Mucosa of gallbladder (tissue), 1 donor: ENCODE measurements around the gene LCT. TPM values are rescaled to one million over a fixed set of nuclear protein-coding genes. Genes with fewer than 3 reads are reported as not detected.
A peak's percentile ranks its signal among the peaks of the same experiment; 100 is the strongest.
"Not testable (repeated sequence)": the region's sequence is repeated elsewhere in the genome, so short reads cannot be mapped to it uniquely, and the experiment has no call there.

ENCODE experiments used
- DNase-seq: peaks from one replicate; pipeline ENCODE4 v3.0.0-alpha.2; 2020; ENCODE audit warnings: low spot score
- total RNA-seq: library from RNA; stranded (reverse); gene quantifications from one replicate; pipeline ENCODE4 v1.2.1, GENCODE V29; 2021
- donor health status: DM: no; HTN: no; CAD: no.

LCT gene
- total RNA-seq, 1 donor from 2014 or later = not detected

DNA sequence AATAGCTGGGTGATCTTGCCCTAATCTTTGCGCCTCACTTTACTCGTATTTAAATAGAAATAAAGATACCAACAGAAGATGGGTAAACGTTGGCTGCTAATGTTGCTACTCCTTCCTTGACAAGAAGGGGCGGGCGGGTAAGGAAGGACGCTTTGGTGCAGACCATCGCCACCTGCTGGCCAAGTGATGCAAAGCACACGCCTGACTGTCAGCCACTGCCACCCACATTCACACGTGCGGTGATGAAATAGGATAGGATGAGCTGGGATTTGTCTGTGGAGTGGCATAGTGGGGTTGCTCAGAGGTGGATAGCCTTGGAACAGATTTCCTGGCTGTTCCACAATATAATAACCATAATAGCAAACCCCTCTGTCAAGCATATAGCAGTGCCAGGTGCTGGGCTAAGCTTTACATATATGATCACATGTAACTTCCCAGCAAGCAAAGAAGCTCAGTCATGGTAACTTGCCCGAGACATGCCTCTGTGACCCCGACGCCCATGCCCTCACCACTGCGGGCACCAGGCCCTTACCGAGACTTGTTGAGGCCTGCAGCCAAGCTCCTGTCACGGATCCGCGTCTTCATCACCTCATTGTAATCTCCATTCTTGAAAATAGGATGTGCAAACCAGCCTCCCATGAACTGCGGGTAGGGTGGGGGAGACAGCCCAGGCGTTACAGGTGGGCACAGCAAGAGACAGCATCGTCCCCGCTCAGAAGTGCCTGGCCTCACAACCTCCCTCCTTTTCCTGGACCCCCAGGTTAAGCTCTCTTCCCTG lies 39.3 kb downstream of the LCT start:
- peak; percentile 64 for DNase-seq

DNA sequence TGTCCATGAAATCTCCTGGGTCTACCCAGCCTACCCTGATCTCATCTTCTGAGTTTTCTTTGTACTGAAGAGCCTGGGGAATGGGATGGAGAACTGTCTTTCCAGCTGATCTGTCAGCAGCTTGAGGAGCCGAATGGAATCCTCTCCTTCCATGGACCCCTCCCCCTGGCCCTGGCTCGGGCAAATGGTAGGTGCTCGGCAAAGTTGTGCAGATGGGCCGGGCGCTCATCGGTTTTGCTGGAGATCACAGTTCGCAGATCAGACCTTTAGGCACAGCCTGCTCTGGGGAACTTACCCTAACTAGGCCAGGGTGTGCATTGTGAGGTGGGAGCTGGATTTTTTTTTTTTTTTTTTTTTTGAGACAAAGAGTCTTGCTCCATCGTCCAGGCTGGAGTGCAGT lies 40.4 kb downstream of the LCT start:
- DNase-seq = no peak

DNA sequence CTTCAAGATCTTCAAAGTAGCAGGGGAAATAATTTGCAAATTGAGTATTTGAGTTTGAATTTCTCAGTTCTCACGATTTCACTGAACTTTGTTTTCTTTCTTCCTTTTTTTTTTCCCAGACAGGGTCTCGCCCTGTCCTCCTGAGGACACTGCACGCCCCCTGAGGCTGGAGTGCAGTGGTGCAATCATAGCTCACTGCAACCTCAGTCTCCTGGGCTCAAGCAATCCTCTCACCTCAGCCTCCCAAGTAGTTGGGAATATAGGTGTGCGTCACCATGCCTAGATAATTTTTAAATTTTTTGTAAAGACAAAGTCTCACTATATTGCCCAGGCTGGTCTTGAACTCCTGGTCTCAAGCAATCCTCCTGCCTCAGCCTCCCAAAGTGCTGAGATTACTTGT lies 41.3 kb downstream of the LCT start:
- not testable (repeated sequence) for DNase-seq

DNA sequence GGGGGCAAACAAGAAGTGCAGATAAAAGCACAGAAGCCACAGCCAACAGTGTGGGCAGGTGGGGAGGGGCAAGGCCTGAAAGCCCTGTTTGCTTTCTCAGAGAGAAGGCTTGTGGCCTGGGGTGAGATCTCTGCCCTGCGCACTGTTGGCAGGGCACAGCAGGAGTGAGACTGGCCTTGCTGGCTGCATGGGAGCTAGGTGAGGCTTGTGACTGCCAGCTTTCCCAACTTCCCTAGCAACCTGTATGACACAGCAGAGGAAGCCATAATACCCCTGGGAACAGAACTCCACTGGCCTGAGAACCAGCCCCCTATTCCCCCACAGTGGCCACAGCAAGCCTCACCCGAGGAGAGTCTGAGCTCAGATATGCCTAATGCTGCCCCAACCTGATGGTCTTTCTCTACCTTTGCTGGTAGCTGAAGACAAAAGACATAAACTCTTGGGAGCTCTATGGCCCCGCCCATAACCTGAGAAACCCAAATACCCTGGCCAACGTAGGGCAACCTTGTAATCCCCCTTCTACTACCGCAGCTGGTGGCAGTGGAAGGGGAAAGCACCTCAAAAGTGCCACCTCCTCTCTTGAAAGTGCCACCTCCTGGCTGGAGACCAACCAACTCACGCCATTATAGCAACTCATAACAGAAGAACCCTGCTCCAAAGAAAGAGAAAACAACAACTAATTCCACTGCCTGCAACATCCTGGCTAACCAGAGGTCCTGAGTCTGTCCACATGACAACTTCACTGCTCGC lies 44.4 kb downstream of the LCT start:
- no peak for DNase-seq

DNA sequence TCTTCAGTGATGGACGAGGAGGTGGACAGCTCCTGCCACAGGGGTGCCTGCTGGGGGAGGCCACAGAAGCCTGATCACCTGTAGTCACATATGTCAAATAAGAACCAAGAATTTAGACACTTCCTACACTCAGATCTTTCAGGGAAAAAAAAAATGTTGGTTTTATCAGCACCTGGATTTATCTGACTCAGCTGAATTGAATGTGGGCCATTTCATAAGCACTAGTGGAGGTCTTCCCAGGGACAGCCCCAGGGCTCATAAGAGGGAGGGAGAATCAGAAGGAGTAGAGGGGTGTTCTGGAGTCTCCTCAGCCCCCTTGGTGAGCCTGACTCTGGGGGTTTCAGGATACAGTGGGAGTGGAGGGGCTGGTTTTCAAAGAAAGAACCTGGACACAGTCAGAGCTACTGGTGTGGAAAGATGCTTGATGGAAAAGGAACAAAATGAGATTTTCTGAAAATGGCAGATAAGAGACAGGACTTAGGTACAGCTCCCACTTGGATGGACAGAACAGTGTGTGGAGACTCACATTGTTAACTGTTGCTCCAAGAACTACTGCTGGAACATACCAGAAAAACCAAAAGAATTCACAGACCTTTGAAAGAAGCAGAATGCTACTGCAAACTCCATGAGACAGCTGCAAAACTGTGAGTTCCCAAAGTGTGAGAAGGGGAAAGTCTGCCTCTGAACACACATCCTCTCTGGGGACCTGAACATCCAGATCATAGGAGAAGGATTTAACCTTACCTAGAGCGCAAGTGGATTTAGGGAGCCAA lies 45.4 kb downstream of the LCT start:
- no peak for DNase-seq

DNA sequence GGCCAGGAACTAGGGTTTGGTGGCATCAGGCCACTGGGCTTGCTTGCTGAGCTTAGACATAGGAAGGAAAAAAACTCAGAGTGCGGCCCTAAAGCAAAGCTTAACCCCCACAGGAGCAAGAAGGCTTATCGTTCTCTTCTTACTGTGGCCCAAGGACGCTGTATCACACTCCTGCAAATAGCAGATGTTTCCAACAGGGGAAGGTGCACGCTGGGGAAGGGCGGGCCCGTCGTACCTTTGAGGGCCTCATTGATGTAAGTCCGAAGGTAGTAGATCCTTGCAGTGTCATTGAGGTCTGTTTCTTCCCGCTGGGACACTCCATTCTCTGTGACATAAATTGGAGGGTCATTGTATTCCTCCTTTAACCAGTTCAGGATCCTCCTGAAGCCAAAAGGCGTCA lies 46.6 kb downstream of the LCT start:
- no peak for DNase-seq

DNA sequence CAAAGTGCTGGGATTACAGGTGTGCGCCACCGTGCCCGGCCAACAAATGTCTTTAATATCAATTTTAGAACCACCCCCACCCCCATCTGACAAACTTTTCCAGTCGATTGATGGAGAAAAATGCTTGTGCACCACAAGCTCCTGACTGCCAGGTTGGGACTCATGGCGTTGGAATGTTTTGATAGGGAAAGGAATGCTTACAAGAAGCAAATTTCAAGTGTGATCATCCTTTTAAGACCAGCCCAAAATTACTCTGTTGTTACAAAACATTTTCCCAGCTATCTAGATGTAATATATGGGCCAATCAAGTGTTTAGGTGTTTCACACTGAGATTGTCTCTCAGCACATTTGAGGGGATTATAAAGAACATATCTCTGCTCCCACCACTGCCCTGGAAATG lies 50.2 kb downstream of the LCT start:
- DNase-seq = no peak

DNA sequence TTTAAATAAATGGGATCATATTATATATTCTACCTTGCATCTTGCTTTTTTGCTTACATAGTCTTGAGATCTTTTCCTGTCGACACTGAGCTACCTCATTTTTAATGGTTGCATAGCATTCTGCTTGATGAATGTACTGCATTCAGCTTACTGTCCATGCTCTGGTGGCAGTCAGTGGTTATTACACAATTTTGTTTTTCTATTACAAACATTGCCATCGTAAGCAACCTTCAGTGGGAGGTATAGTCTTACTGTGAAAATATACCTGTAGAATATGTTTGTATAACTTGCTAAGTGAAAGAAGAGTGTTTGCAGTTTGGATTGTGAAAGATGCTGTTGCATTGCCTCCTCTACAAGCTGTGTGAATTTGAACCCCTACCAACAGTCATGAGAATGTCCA lies 52.0 kb downstream of the LCT start:
- no peak for DNase-seq

DNA sequence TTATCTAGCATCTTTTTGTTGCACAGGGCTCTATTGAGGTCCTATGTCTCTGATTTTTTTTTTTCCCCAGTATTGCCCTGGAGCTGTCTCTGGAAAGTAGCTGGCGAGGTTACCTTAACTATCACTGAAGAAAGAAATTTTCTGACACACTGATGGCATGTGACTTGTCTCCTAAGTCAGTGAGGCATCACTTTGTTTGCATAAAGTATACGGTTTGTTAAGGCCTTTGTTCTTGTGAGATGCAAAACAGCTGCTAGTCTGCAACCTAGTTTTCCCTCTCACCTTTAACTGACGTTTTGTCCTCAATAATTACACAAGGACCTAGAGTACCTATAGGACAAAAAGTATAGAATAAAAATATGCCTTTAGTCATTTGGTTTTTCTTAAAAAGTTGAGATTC lies 53.5 kb downstream of the LCT start:
- no peak for DNase-seq

DNA sequence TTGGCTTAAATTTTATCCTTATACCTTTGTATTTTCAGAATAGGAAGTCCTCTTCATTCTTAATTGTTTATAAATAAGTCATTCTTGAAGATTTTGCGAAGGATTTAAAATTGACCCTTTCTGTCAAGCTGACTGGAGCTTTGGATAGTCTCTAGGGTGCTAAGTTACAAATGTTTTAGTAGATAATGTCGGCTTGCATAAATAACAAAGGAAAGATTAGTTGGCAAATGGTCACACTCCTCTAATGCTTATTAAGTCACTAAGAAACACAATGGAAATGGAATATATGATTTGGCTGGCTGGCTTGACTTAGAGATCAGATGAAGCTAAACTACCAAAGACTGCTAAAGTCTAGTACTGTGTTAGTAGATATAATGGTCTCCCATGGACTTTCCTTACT lies 54.8 kb downstream of the LCT start:
- no peak for DNase-seq

DNA sequence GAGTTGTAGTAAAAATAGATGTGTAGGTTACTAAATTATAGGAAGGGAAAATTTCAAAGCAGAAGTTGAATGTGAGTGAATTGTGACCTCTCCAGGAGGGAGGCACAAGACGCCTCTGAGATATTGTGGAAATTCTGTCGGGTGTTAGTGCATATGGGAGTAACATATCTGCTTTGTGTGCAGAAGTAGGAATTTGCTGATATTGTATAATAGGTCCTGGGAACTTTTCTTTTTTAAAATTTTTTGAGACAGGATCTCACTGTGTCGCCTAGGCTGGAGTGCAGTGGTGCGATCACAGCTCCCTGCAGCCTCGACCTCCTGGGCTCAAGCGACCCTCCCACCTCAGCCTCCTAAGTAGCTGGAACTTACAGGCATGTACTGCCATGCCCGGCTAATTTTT lies 60.6 kb downstream of the LCT start:
- no peak for DNase-seq

DNA sequence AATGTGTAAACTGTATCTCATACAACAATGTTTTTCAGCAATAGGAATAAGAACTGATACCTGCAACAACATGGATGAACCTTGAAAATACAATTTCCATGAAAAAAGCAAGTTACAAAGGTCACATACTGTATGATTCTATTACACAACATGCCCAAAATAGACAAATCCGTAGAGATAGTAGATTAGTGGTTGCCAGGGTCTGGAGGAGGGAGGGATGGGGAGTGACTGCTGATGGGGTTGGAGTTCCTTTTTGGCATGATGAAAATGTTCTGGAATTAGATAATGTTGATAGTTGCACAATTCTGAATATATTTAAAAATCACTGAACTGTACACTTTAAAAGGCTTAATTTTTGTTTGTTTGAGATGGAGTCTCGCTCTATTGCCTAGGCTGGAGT lies 61.6 kb downstream of the LCT start:
- no peak for DNase-seq

DNA sequence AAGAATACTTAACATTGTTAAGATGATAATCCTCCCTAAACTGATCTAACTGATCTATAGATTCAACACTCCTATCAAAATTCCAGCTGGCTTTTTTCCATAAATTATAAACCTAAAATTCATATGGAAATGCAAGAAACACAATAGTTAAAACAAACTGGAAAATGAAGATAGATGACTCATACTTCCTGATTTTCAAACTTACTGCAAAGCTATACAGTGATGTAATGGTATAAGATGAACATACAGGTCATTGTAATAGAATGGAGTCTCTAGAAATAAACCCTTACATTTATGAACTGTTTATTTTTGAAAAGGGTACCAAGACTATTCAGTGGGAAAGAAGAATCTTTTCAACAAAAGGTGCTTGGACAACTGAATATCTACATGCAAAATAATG lies 63.1 kb downstream of the LCT start:
- DNase-seq = no peak

DNA sequence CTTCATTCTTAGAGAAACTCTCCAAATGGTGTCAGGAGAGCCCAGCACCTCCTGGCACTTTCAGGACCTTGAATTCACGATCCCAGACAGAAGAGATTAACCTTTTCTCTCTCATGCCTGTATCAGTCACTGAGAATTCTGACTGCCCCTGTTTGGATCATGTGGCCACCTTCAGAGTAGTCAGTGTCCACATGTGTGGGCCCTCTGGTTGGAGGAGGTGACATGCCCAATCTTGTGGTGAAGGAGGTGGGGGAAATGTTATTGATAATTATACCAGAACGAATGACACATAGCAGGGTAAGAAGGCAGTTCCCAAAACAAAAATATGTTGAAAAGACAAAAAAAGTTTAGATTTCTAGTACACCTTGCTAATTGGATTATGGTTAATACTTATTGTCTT lies 63.7 kb downstream of the LCT start:
- no peak for DNase-seq

DNA sequence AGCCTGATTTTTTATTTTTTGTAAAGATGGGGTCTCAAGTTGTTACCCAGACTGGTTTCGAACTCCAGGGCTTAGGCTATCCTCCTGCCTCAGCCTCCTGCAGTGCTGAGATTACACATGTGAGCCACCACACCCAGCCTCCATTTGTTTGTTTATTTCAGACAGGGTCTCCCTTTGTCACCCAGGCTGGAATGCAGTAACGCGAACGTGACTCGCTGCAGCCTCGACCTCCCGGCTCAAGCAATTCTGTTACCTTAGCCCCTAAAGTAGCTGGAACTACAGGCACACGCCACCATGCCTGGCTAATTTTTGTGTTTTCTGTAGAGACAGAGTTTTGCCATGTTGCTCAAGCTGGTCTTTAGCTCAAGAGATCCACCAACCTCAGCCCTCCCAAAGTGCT lies 68.1 kb downstream of the LCT start:
- no peak for DNase-seq

DNA sequence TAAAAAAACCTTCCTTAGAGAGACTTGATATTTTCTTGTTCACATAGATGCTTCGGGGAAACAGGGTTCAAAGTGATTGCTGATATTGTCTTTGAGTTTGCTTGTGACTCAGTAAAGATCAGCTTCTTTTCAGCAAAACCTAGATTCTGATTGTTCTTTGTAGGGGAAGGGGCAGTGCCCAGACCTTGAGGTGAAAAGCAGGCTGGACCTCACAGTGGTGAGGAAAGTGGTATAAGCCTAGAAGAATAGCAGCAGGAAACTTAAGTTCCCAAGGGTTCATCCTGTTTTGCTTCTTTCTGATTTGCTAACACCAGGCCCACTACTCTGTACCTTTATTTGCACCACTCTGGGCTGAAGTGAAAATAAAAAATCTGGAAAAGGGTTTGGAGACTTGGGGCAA lies 74.5 kb downstream of the LCT start:
- DNase-seq = no peak

DNA sequence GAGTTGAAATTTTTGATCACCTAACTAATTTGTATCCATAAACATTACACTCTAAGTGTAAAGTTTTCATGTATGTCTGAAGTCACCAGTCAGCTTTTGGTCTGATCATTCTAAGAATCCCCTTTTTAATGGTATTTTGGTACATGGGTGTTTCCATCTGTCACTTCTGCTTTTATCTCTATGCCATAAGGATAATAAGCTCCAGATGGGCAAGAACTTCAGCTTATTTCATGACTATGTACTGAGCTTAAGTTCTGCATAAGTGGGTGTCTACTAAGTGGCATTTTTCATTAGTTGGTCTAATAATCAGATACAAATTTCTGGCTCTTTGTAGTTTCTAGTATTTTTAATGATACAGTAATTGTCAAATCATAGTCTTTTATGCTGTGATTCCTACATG lies 75.0 kb downstream of the LCT start:
- DNase-seq = no peak

DNA sequence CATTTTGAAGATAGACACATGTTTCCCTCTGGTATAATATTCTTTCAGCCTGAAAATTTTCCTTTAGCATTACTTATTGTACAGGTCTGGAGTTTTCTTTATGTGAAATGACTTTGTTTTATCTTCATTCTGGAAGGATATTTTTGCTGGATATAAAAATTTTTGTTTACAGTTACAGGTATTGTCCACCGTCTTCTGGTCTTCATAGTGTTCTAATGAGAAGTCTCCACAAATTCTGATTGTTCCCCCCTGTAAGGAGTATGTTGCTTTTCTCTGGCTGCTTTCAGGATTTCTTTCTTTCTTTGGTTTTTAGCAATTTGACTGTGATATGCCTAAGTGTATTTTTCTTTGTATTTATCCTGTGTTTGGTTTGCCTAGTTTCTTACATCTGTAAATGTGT lies 80.3 kb downstream of the LCT start:
- DNase-seq = no peak

DNA sequence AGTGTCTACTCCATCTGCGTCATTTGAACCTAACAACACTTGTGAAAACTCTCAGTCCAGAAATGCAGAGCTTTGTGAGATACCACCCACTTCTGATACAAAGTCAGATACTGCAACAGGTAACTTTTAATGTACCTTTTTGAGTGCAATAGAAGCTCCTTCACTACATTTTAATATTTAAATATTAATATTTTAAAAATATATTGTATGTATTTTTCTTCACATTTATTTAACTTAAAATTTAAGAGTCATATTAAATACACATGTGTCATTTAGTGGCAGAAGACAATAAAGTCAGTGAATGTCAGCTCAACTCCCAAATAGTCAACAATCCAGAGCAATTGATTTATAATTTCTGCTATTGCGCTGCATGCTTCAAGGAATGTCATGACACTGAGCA lies 81.4 kb downstream of the LCT start:
- DNase-seq = no peak

DNA sequence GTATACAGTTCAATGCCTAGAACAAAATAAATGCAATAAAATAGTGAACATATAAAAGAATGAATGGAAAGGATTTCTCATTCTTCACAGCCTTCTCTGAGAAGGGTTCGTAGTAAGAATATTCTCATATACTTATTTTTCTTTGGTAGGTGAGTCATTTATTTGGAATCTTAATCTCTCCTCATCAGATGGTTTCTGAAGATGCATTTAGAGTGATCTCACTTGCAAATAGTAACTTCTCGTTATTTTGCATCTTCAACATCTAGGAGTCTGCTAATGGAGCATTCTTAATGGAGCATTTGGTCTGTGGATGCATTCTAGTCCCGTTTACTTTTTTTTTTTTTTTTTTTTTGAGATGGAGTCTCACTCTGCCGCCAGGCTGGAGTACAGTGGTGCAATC lies 91.4 kb downstream of the LCT start:
- DNase-seq = no peak

DNA sequence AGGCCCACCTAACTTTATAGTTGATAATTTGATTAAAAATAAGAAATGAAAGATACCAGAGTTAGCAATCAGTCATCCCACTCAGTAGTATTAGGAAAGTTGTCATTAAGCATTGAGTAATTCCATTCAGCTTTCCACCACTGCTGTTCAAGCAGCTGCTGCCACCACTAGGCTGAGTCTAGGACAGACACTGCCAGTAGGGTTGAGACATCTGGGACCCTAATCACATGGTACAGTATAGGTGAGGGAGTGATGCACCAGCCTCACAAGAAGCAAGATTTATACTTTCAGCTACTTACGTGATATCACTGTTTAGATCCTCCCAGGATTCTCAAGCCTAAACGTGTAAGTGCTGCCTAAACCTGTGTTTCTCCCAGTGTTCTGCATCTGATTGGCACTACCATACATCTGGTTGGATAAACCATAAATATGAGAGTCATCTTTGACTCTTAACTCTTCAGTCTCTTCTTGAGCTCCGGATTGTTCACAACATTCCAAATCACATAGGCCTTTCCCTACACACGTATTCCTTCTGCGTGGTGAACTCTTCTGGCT lies 92.1 kb downstream of the LCT start:
- no peak for DNase-seq

DNA sequence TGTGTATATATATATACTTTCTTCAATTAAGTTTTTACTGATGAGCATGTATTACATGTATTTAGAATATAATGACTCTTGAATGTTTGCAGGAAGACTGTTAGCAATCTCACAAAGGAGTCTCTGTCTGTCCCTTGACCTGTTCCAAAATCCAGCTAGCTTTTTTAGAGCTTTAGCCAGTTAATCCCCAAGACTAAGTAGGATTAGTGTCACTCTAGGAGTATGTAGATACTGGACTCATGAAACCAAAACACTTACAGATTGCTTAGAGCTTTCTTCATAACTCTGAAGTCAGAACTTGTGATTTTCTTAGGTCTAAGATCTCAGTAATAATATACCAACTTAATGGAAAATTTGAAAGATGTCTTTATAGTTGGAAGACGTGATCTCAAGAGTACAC lies 93.1 kb downstream of the LCT start:
- DNase-seq = no peak
